GM19023 (cell line): ENCODE results near the gene ZG16B.

Source experiments
- ATAC-seq: cut with Tn5 transposase; IDR thresholded peaks from one replicate; pipeline ENCODE4 v1.9.1; 2021; ENCODE audit warnings: mild to moderate bottlenecking, moderate library complexity; ENCODE audit not compliant: unreplicated experiment

ZG16B gene

GRCh38 chr16:2829501-2830354 is at the start of gene ZG16B:
ZG16B (plus strand) TSS chr16:2830303; CDS start chr16:2830442, 139 bp downstream.
- no peak for ATAC-seq

- no peak for ATAC-seq
These were observed 47.3 kb upstream of the ZG16B start for GRCh38 chr16:2782583-2783351.

- no peak for ATAC-seq
These were observed 46.3 kb upstream of the ZG16B start for GRCh38 chr16:2783581-2784357.

- no peak for ATAC-seq
These were observed 45.6 kb upstream of the ZG16B start for GRCh38 chr16:2784358-2785100.

- ATAC-seq = no peak
These were observed 44.8 kb upstream of the ZG16B start for GRCh38 chr16:2785101-2785991.

- no peak for ATAC-seq
These were observed 43.9 kb upstream of the ZG16B start for GRCh38 chr16:2786061-2786825.

GRCh38 chr16:2786826-2787151 is 43.3 kb upstream of the ZG16B start:
- no peak for ATAC-seq

DNA sequence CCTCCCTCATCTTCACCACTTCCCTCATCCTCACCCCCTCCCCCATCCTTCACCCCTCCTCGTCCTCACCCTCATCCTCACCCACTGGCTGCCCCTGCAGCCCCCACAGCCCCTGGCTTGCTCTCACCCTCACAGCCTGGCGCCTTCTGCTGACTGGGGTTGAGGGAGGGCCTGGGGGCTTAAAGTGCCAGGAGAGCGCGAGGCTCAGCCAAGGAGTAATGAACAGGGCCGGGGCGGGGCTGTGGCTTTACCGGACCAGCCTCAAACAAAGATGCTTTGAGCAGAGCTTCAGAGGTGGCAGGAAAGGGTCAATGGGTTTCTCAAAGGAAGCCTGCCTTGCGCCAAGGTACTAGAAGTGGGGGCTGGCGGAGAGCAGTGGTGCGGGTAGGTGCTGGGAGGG is 42.7 kb upstream of the ZG16B start, which contains the start of gene PRSS33:
Gene PRSS33 (minus strand): TSS at position 155 of the 400 bp plus-strand sequence. CDS start 1,013 bp downstream, outside the sequence.
- no peak for ATAC-seq

DNA sequence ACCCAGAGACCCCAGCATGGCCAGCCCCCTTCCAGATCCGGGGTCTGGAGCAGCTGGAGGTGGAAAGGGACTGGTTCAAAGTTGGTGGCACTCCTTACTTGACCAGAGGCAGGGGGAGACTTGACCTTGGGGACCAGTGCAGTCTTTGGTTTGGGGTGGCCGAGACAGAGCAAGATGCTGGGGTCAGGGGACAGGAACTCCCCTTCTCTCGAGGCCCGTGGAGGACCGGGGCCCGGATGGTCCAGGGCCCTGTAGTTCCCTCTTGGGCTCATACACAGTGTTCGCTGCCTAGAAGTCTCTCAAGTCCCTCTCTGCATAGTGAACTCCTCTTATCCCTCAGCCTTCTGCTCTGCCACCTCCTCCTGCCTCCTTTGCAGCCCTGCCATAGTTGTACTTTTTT is 42.1 kb upstream of the ZG16B start:
- no peak for ATAC-seq

DNA sequence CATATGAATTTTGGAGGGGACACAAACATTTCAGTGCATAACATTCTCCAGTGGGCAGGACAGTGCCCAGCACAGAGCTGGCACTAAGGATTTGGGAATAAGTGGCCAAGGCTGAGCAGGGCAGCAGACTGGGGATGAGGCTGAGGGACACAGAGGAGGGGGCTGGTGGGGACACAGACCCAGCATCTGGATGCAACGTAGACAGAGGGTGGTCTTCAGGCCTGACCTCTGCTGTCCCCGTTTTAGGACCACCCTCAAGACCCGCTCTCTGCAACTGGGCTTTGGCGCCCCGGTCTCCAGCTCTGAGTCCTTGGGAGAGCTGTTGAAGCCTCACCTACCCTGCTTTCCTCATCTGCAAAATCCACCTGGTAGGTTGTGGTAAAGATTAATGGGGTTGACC is 39.5 kb upstream of the ZG16B start:
- ATAC-seq = no peak

DNA sequence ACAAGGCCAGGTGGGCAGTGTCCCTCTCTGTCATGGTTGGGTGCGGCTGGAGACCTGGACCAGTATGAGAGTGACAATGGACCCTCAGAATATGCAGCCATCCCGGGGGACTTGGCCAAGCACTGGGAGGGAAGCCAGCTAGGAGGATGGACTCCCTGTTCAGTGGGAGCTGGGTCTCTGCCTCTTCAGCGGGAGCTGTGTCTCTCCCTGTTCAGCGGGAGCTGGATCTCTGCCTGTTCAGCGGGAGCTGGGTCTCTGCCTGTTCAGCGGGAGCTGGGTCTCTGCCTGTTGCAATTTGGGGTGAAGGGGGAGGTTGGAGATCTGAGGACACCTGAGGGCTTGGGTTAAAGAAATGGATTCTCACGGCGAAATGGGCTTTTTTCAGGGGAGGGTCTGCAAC is 38.9 kb upstream of the ZG16B start:
- no peak for ATAC-seq

DNA sequence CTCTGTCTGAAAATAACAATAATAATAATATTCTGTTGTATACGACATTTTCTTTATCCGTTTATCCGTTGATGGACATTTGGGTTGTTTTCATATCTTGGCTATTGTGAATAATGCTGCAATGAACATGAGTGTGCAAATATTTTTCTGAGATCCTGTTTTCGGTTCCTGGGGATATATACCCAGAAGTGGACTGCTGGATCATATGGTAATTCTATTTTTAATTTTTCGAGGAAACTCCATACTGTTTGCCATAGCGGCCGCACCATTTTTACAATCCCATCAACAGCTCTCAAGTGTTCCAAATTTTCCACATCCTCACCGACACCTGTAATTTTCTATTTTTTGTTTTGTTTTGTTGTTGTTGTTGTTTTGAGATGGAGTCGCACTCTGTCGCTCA is 37.2 kb upstream of the ZG16B start:
- ATAC-seq = no peak

DNA sequence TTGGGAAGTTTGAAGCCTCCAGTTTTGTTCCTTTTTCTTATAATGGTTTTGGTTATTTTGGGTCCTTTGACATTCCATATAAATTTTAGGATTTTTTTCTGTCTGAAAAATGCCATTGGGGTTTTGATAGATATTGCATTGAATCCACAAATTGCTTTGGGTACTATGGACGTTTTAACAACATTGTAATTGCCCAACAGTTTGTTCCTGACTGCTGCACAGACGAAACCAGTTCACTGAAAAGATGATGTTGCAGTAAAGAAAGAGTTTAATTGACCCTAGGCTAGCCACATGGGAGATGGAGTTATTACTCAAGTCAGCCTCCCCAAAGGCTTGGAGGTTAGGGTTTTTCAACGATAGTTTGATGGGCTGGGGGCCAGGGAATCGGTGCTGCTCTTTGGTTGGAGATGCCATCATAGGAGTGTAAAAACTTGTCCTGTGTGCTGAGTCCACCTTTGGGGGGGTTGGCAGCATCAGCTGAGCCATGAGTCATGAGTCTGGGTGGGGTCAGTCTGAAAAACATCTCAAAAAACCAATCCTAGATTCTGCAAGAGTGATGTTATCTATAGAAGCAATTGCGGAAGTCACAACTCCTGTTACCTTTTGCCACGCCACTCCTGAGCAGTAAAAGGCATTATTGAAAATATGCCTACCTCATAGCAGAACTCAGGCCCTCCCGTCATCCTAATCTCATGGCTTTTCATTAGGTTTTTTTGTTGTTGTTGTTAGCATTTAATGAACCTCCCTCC is 34.5 kb upstream of the ZG16B start:
- ATAC-seq = no peak

GRCh38 chr16:2798723-2799204 is 31.3 kb upstream of the ZG16B start:
- no peak for ATAC-seq

DNA sequence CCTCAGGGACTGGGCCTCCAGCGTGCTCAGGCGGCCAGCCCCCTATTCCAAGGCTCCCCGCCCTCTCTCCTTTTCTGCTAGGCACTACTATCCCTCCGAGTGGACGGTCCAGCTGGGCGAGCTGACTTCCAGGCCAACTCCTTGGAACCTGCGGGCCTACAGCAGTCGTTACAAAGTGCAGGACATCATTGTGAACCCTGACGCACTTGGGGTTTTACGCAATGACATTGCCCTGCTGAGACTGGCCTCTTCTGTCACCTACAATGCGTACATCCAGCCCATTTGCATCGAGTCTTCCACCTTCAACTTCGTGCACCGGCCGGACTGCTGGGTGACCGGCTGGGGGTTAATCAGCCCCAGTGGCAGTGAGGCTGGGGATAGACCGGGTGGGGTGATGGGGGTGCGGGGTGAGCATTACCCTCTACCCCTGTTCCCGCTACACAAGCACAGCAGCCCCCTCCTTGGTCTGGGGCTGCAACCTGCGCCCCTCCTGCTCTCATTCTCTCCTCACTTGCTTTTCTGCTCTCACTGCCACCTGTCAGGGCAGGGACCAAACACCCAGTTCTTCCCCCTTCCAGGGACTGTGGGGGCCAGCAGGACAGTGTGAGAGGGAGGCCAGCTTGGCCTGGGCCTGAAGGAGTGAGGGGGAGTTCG is 30.8 kb upstream of the ZG16B start:
- ATAC-seq = no peak

- ATAC-seq = no peak
These were observed 30.3 kb upstream of the ZG16B start for GRCh38 chr16:2799859-2800226.

DNA sequence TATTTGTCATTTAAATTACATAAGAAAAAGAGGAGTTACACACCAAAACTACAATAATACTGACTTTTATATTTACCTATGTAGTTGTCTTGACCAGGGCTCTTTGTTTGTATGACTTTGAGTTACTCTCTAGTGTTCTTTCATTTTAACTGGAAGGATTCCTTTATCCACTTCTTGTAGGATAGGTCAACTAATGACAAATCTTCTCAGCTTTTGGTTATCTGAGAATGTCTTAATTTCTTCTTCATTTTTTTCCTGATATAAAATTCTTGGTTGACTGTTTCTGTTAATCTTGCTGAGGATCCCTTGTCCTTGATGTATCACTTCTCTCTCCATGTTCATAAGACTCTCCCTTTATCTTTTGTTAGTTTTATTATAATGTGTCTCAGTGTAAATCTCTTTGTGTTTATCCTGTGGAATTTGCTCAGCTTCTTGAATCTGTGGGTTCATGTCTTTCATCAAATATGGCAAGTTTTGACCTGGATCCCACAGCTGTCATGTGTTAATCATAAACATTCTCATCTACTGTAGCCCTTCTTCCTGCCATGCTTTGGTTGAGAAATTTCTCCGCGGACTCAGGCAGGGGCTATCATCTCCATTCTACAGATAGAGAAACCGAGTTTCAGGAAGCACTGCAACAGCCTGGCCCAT is 26.4 kb upstream of the ZG16B start:
- no peak for ATAC-seq
